ENCODE results near the gene SRRM4. TPM values are rescaled to one million over a fixed set of nuclear protein-coding genes. Genes with fewer than 3 reads are reported as not detected.

SRRM4 gene
- total and polyA plus RNA-seq, 8 donors: 0.05 to 0.48 (median 0.39) TPM; not detected in 1

- TF ChIP-seq CTCF (IDR thresholded peaks at IDR 0.05): no peak
- Histone ChIP-seq H3K27ac (no peak overlapping the region), H3K4me1 (no peaks in the 10 kb centered on the region), H3K27me3 (no peaks in the 10 kb centered on the region), H3K36me3 (no peaks in the 10 kb centered on the region), H3K4me3 (no peak overlapping the region), H3K9me3 (no peaks in the 10 kb centered on the region)
- no peak for DNase-seq
- ATAC-seq: no peak
- intact Hi-C loops (cut with DNase I): no loop called here
These were observed 133.0 kb downstream of the SRRM4 start for GRCh38 chr12:119114294-119114693.

GRCh38 chr12:119115296-119115905 is 134.1 kb downstream of the SRRM4 start:
- intact Hi-C loops (cut with DNase I): loop anchor here in 1 of 2 donors (5.0 kb wide), 1 partner anchor 297 kb away; no protein-coding TSS in a partner anchor
- peak; percentile 78 to 90 for TF ChIP-seq CTCF (IDR thresholded peaks at IDR 0.05)
- Histone ChIP-seq H3K36me3 (no peaks in the 10 kb centered on the region), H3K27me3 (no peaks in the 10 kb centered on the region), H3K4me1 (no peaks in the 10 kb centered on the region), H3K27ac (no peak overlapping the region), H3K4me3 (no peak overlapping the region), H3K9me3 (no peaks in the 10 kb centered on the region)
- ATAC-seq: peak; percentile 80
- DNase-seq: peak in 2 of 4 donors; percentile 48 to 68

- H3K4me3 ChIP-seq: no peak overlapping the region
- no peaks in the 10 kb centered on the region for H3K9me3 ChIP-seq
- no peaks in the 10 kb centered on the region for H3K27me3 ChIP-seq
- no peak for DNase-seq
- no peaks in the 10 kb centered on the region for H3K36me3 ChIP-seq
- ATAC-seq: no peak
- no peaks in the 10 kb centered on the region for H3K4me1 ChIP-seq
- intact Hi-C loops (cut with DNase I): loop anchor here in 1 of 2 donors (5.0 kb wide), 1 partner anchor 294 kb away; no protein-coding TSS in a partner anchor
- TF ChIP-seq CTCF (IDR thresholded peaks at IDR 0.05): no peak
- no peak overlapping the region for H3K27ac ChIP-seq
These were observed 136.6 kb downstream of the SRRM4 start for GRCh38 chr12:119117936-119118335.

GRCh38 chr12:119118625-119119024 is 137.3 kb downstream of the SRRM4 start:
- no peak overlapping the region for H3K4me3 ChIP-seq
- no peaks in the 10 kb centered on the region for H3K9me3 ChIP-seq
- no peak overlapping the region for H3K27ac ChIP-seq
- H3K4me1 ChIP-seq: no peaks in the 10 kb centered on the region
- intact Hi-C loops (cut with DNase I): loop anchor here in 1 of 2 donors (5.0 kb wide), 1 partner anchor 294 kb away; no protein-coding TSS in a partner anchor
- DNase-seq (no peak), ATAC-seq (no peak)
- TF ChIP-seq CTCF (IDR thresholded peaks at IDR 0.05): no peak
- no peaks in the 10 kb centered on the region for H3K27me3 ChIP-seq
- no peaks in the 10 kb centered on the region for H3K36me3 ChIP-seq

GRCh38 chr12:119122047-119122446 is 140.7 kb downstream of the SRRM4 start:
- ATAC-seq (no peak), DNase-seq (no peak)
- intact Hi-C loops (cut with DNase I): no loop called here
- TF ChIP-seq CTCF (IDR thresholded peaks at IDR 0.05): no peak
- no peak overlapping the region for H3K27ac ChIP-seq
- H3K27me3 ChIP-seq: no peaks in the 10 kb centered on the region
- H3K36me3 ChIP-seq: no peaks in the 10 kb centered on the region
- H3K4me3 ChIP-seq: no peak overlapping the region
- H3K4me1 ChIP-seq: no peaks in the 10 kb centered on the region
- no peaks in the 10 kb centered on the region for H3K9me3 ChIP-seq
